ENCODE measurements around the gene MB21D2.
"Not testable (repeated sequence)": the region's sequence is repeated elsewhere in the genome, so short reads cannot be mapped to it uniquely, and the experiment has no call there.

Gene MB21D2

GRCh38 chr3:192917404-192918274 is at the start of gene MB21D2:
Gene MB21D2, minus strand, starts transcription at chr3:192917856. Its CDS starts 16 bp downstream, at chr3:192917840.
- peak; percentile 82 for DNase-seq

GRCh38 chr3:192964959-192965719 is 47.5 kb upstream of the MB21D2 start:
- not testable (repeated sequence) for DNase-seq

GRCh38 chr3:192959773-192960172 is 42.1 kb upstream of the MB21D2 start:
- peak; percentile 39 for DNase-seq

GRCh38 chr3:192958219-192958872 is 40.7 kb upstream of the MB21D2 start:
- peak; percentile 16 for DNase-seq

GRCh38 chr3:192957441-192958021 is 39.9 kb upstream of the MB21D2 start:
- peak; percentile 95 for DNase-seq

GRCh38 chr3:192953926-192954325 is 36.3 kb upstream of the MB21D2 start:
- no peak for DNase-seq

- DNase-seq, result no peak
Measured at GRCh38 chr3:192947421-192947820, 29.8 kb upstream of the MB21D2 start.

- no peak for DNase-seq
Measured at GRCh38 chr3:192943393-192943792, 25.7 kb upstream of the MB21D2 start.

GRCh38 chr3:192942625-192943024 is 25.0 kb upstream of the MB21D2 start:
- DNase-seq, result no peak

GRCh38 chr3:192940129-192940528 is 22.5 kb upstream of the MB21D2 start:
- no peak for DNase-seq

- DNase-seq, result no peak
Measured at GRCh38 chr3:192935441-192935840, 17.8 kb upstream of the MB21D2 start.

- DNase-seq, result peak; percentile 58
Measured at GRCh38 chr3:192933779-192934460, 16.3 kb upstream of the MB21D2 start.

- no peak for DNase-seq
Measured at GRCh38 chr3:192933259-192933658, 15.6 kb upstream of the MB21D2 start.

- no peak for DNase-seq
Measured at GRCh38 chr3:192931825-192932224, 14.2 kb upstream of the MB21D2 start.

- DNase-seq, result no peak
Measured at GRCh38 chr3:192930577-192930976, 12.9 kb upstream of the MB21D2 start.

- peak; percentile 83 for DNase-seq
Measured at GRCh38 chr3:192929755-192930547, 12.3 kb upstream of the MB21D2 start.

- no peak for DNase-seq
Measured at GRCh38 chr3:192929146-192929545, 11.5 kb upstream of the MB21D2 start.

GRCh38 chr3:192928720-192929119 is 11.1 kb upstream of the MB21D2 start:
- DNase-seq, result no peak

GRCh38 chr3:192928016-192928415 is 10.4 kb upstream of the MB21D2 start:
- no peak for DNase-seq

GRCh38 chr3:192927016-192927415 is 9.4 kb upstream of the MB21D2 start:
- DNase-seq, result no peak

GRCh38 chr3:192923731-192924130 is 6.1 kb upstream of the MB21D2 start:
- DNase-seq, result no peak

GRCh38 chr3:192921793-192922192 is 4.1 kb upstream of the MB21D2 start:
- DNase-seq, result no peak

All from inflammatory macrophage treated with lipopolysaccharide for 4 hours (primary cell).